Measurements from ENCODE around the gene MTMR3.

Gene MTMR3

DNA sequence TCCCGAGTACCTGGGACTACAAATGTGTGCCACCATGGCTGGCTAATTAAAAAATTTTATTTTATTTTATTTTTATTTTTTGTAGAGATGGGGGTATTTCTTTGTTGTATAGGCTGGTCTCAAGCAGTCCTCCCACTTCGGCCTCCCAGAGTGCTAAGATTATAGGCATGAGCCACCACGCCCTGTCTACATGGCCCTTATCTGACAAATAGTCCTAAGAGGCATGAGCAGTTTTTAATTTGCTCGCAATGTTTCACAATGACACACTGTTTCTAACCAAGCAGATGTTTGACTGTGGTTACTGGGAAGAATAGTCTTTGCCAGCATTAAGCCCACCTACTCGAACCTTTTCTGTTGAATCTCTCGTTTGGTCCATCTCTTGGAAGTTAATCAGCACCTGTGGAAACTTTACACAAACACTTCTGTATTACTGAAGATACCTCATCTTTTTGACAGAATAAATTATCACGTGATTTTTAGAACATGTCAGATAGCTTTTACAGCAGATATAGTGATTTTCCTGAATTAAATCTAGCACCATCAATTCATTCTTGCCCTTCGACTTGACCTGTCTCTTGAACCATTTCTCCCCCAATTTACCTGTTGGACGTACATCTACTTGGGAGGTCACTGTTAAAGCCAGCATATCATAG, 71.4 kb downstream of the MTMR3 start:
- H3F3A ChIP-seq (ENCODE audit: control insufficient read depth, insufficient read depth) = no peaks in the 10 kb centered on the region
- H3K9me2 ChIP-seq (replicated peaks; ENCODE audit: control insufficient read depth, low read length) = no peaks in the 10 kb centered on the region
- no peaks in the 10 kb centered on the region for H4K20me1 ChIP-seq (ENCODE audit: control insufficient read depth, insufficient read depth, low read depth, low read length)
- no peaks in the 10 kb centered on the region for H3K9me3 ChIP-seq (ENCODE audit: control insufficient read depth, insufficient read depth, low read length)
- no peak overlapping the region for H3K27ac ChIP-seq (ENCODE audit: low read depth, low read length)
- H3K4me3 ChIP-seq (ENCODE audit: low read length) = no peak overlapping the region
- peaks cover 3% of the 10 kb centered on the region; the same call in 1 of the 2 replicates for H3K79me2 ChIP-seq (ENCODE audit: control insufficient read depth, low read length)
- no peak for TF ChIP-seq EZH2phosphoT487 (IDR thresholded peaks at IDR 0.05; ENCODE audit: borderline replicate concordance, low read length)
- TF ChIP-seq, protein P1, sequence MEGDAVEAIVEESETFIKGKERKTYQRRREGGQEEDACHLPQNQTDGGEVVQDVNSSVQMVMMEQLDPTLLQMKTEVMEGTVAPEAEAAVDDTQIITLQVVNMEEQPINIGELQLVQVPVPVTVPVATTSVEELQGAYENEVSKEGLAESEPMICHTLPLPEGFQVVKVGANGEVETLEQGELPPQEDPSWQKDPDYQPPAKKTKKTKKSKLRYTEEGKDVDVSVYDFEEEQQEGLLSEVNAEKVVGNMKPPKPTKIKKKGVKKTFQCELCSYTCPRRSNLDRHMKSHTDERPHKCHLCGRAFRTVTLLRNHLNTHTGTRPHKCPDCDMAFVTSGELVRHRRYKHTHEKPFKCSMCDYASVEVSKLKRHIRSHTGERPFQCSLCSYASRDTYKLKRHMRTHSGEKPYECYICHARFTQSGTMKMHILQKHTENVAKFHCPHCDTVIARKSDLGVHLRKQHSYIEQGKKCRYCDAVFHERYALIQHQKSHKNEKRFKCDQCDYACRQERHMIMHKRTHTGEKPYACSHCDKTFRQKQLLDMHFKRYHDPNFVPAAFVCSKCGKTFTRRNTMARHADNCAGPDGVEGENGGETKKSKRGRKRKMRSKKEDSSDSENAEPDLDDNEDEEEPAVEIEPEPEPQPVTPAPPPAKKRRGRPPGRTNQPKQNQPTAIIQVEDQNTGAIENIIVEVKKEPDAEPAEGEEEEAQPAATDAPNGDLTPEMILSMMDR (IDR thresholded peaks at IDR 0.05; ENCODE audit: low read depth, low read length, poor library complexity, severe bottlenecking) = no peak
- H3K27me3 ChIP-seq (ENCODE audit: control insufficient read depth, low read length) = no peaks in the 10 kb centered on the region
- H3K36me3 ChIP-seq (ENCODE audit: control insufficient read depth, low read length) = no peaks in the 10 kb centered on the region
- H3K4me2 ChIP-seq (ENCODE audit: low read length) = no peak overlapping the region
- no peaks in the 10 kb centered on the region for H3K4me1 ChIP-seq (ENCODE audit: control insufficient read depth, low read length)

DNA sequence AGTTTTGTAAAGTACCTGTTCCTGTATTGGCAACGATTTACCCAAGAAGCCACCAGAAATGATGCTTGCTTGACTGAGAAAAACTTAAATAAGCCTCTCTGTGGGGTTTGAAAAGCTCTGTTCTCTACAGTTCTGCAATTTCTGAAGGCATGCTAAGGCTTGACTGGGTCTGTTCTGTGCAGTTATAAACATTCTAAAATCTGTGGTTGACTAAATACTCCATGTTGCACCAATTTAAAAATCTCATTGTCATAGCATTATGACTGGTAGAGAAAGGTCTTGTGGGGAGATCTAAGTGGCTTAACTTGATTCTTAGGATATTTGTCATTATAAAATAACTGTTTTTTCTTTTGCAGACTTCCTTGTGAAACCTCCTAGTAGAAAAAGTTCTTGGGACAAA, 73.7 kb downstream of the MTMR3 start:
- TF ChIP-seq, protein P1 (IDR thresholded peaks at IDR 0.05; ENCODE audit: low read depth, low read length, poor library complexity, severe bottlenecking) = no peak
- TF ChIP-seq EZH2phosphoT487 (IDR thresholded peaks at IDR 0.05; ENCODE audit: borderline replicate concordance, low read length) = no peak
- H3K9me2 ChIP-seq (replicated peaks; ENCODE audit: control insufficient read depth, low read length) = no peaks in the 10 kb centered on the region
- H3K79me2 ChIP-seq (ENCODE audit: control insufficient read depth, low read length) = peaks cover 3% of the 10 kb centered on the region; the same call in 1 of the 2 replicates
- H3K27me3 ChIP-seq (ENCODE audit: control insufficient read depth, low read length) = no peaks in the 10 kb centered on the region
- H3K36me3 ChIP-seq (ENCODE audit: control insufficient read depth, low read length) = no peaks in the 10 kb centered on the region
- H3K4me3 ChIP-seq (ENCODE audit: low read length) = no peak overlapping the region
- H3K9me3 ChIP-seq (ENCODE audit: control insufficient read depth, insufficient read depth, low read length) = no peaks in the 10 kb centered on the region
- H3K27ac ChIP-seq (ENCODE audit: low read depth, low read length) = no peak overlapping the region
- no peaks in the 10 kb centered on the region for H3K4me1 ChIP-seq (ENCODE audit: control insufficient read depth, low read length)
- no peaks in the 10 kb centered on the region for H4K20me1 ChIP-seq (ENCODE audit: control insufficient read depth, insufficient read depth, low read depth, low read length)
- no peak overlapping the region for H3K4me2 ChIP-seq (ENCODE audit: low read length)
- no peaks in the 10 kb centered on the region for H3F3A ChIP-seq (ENCODE audit: control insufficient read depth, insufficient read depth)

DNA sequence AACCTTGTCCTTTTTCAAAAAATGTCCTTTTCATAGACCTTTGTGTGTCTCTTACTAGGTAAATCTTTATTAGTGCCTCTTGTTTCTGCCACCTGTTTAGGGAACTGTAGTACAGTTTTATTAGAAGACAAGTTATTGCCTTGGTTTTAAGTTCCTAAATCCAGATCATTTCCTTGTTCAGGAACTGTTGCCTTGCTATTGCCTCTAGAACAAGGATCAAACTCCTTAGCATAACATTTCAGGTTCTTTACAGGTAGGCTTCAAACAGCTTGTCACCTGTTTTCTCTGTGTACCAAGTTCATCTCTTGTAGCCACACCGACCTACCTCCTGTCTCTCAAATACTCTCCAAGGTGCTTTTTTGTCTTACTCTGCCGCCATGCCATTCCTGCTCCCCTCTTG, 75.2 kb downstream of the MTMR3 start:
- Histone ChIP-seq H4K20me1 (ENCODE audit: control insufficient read depth, insufficient read depth, low read depth, low read length) (no peaks in the 10 kb centered on the region), H3F3A (ENCODE audit: control insufficient read depth, insufficient read depth) (no peaks in the 10 kb centered on the region), H3K36me3 (ENCODE audit: control insufficient read depth, low read length) (no peaks in the 10 kb centered on the region), H3K4me1 (ENCODE audit: control insufficient read depth, low read length) (no peaks in the 10 kb centered on the region), H3K4me2 (ENCODE audit: low read length) (no peak overlapping the region), H3K4me3 (ENCODE audit: low read length) (no peak overlapping the region), H3K27me3 (ENCODE audit: control insufficient read depth, low read length) (no peaks in the 10 kb centered on the region), H3K79me2 (ENCODE audit: control insufficient read depth, low read length) (peaks cover 3% of the 10 kb centered on the region; the same call in 1 of the 2 replicates), H3K9me2 (replicated peaks; ENCODE audit: control insufficient read depth, low read length) (no peaks in the 10 kb centered on the region), H3K9me3 (ENCODE audit: control insufficient read depth, insufficient read depth, low read length) (no peaks in the 10 kb centered on the region), H3K27ac (ENCODE audit: low read depth, low read length) (no peak overlapping the region)
- no peak for TF ChIP-seq EZH2phosphoT487 (IDR thresholded peaks at IDR 0.05; ENCODE audit: borderline replicate concordance, low read length)
- TF ChIP-seq, protein P1 (IDR thresholded peaks at IDR 0.05; ENCODE audit: low read depth, low read length, poor library complexity, severe bottlenecking) = no peak

Data from DOHH2 (cell line).